Measurements from ENCODE around the gene TRPM2.

The TRPM2 gene

GRCh38 chr21:44485254-44485793 lies 131.9 kb downstream of the TRPM2 start:
- peak; percentile 38 for DNase-seq (ENCODE audit: low read depth)

GRCh38 chr21:44485796-44486195 lies 132.4 kb downstream of the TRPM2 start:
- no peak for DNase-seq (ENCODE audit: low read depth)

- no peak for DNase-seq (ENCODE audit: low read depth)
Observed at GRCh38 chr21:44486302-44486701, 132.9 kb downstream of the TRPM2 start.

GRCh38 chr21:44487831-44488230 lies 134.4 kb downstream of the TRPM2 start:
- peak; percentile 34 for DNase-seq (ENCODE audit: low read depth)

GRCh38 chr21:44489962-44490361 lies 136.5 kb downstream of the TRPM2 start:
- DNase-seq (ENCODE audit: low read depth): no peak

GRCh38 chr21:44490405-44490804 lies 137.0 kb downstream of the TRPM2 start:
- no peak for DNase-seq (ENCODE audit: low read depth)

- DNase-seq (ENCODE audit: low read depth): no peak
Observed at GRCh38 chr21:44490816-44491215, 137.4 kb downstream of the TRPM2 start.

Data from activated T-cell treated with anti-CD3 and anti-CD28 coated beads for 24 hours (primary cell).